PFSK-1 (cell line): ENCODE measurements around the gene PRICKLE3.

Source experiments
- POLR2AphosphoS5 ChIP-seq: IDR thresholded peaks from 2 replicates; pipeline ENCODE4 v1.6.1; 2012; ENCODE audit warnings: low read depth, mild to moderate bottlenecking, control low read depth, low read length, moderate library complexity
- SIN3A ChIP-seq: IDR thresholded peaks from 2 replicates; pipeline ENCODE4 v1.6.1; 2012; ENCODE audit warnings: mild to moderate bottlenecking, low read length, moderate library complexity, borderline replicate concordance; ENCODE audit not compliant: insufficient read depth
- TAF1 ChIP-seq: IDR thresholded peaks from 2 replicates; pipeline ENCODE4 v1.6.1; 2012; ENCODE audit warnings: low read length, control low read depth, borderline replicate concordance; ENCODE audit not compliant: insufficient read depth
- TF ChIP-seq, protein P1 (sequence below), 2 experiments: IDR thresholded peaks; 2 replicates each; pipeline versions ENCODE4 v1.6.1 to v1.8.0; 2011 to 2012; ENCODE audit warnings: low read depth in 2 of 2, low read length in 2 of 2, control low read depth in 1 of 2, inconsistent platforms in 1 of 2, mild to moderate bottlenecking in 1 of 2, moderate library complexity in 1 of 2; ENCODE audit not compliant: insufficient read depth in 1 of 2

- TF ChIP-seq, protein P1, sequence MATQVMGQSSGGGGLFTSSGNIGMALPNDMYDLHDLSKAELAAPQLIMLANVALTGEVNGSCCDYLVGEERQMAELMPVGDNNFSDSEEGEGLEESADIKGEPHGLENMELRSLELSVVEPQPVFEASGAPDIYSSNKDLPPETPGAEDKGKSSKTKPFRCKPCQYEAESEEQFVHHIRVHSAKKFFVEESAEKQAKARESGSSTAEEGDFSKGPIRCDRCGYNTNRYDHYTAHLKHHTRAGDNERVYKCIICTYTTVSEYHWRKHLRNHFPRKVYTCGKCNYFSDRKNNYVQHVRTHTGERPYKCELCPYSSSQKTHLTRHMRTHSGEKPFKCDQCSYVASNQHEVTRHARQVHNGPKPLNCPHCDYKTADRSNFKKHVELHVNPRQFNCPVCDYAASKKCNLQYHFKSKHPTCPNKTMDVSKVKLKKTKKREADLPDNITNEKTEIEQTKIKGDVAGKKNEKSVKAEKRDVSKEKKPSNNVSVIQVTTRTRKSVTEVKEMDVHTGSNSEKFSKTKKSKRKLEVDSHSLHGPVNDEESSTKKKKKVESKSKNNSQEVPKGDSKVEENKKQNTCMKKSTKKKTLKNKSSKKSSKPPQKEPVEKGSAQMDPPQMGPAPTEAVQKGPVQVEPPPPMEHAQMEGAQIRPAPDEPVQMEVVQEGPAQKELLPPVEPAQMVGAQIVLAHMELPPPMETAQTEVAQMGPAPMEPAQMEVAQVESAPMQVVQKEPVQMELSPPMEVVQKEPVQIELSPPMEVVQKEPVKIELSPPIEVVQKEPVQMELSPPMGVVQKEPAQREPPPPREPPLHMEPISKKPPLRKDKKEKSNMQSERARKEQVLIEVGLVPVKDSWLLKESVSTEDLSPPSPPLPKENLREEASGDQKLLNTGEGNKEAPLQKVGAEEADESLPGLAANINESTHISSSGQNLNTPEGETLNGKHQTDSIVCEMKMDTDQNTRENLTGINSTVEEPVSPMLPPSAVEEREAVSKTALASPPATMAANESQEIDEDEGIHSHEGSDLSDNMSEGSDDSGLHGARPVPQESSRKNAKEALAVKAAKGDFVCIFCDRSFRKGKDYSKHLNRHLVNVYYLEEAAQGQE (IDR thresholded peaks at IDR 0.05; ENCODE audit: insufficient read depth in 1 of 2, low read depth in 2 of 2, low read length in 2 of 2): no peak
- no peak for TF ChIP-seq POLR2AphosphoS5
- TF ChIP-seq TAF1: no peak
- TF ChIP-seq SIN3A: no peak
Measured at GRCh38 chrX:49189606-49190005, 3.4 kb upstream of the PRICKLE3 start.
